NCI-H2107 treated with DMSO at 0.1 percent for 48 hours (cell line): ENCODE measurements around the gene APMAP.
"Not testable (repeated sequence)": the region's sequence is repeated elsewhere in the genome, so short reads cannot be mapped to it uniquely, and the experiment has no call there.

Experiments
- DNase-seq: peaks from one replicate; lab custom pipeline; 2025; ENCODE audit not compliant: unreplicated experiment; lab: John Stamatoyannopoulos, UW

Gene APMAP

GRCh38 chr20:24954151-24954550 lies 38.4 kb downstream of the APMAP start:
- peak; percentile 6 for DNase-seq

- no peak for DNase-seq
These were observed 38.9 kb downstream of the APMAP start for GRCh38 chr20:24953621-24954133.

- no peak for DNase-seq
These were observed 39.4 kb downstream of the APMAP start for GRCh38 chr20:24953209-24953575.

- no peak for DNase-seq
These were observed 40.0 kb downstream of the APMAP start for GRCh38 chr20:24952376-24953208.

GRCh38 chr20:24951536-24952083 lies 40.9 kb downstream of the APMAP start:
- no peak for DNase-seq

- no peak for DNase-seq
These were observed 41.6 kb downstream of the APMAP start for GRCh38 chr20:24950836-24951525.

- DNase-seq: no peak
These were observed 42.3 kb downstream of the APMAP start for GRCh38 chr20:24950128-24950835.

GRCh38 chr20:24949756-24950127 lies 42.8 kb downstream of the APMAP start:
- DNase-seq: no peak

GRCh38 chr20:24948939-24949679 lies 43.4 kb downstream of the APMAP start, which contains the start of gene CST7:
Gene CST7 (plus strand): TSS chr20:24949269. CDS start chr20:24949506, 237 bp downstream.
- DNase-seq: no peak

- not testable (repeated sequence) for DNase-seq
These were observed 44.1 kb downstream of the APMAP start for GRCh38 chr20:24948396-24948938.

- DNase-seq: not testable (repeated sequence)
These were observed 46.2 kb downstream of the APMAP start for GRCh38 chr20:24946376-24946775.

- DNase-seq: no peak
These were observed 48.8 kb downstream of the APMAP start for GRCh38 chr20:24943731-24944130.

GRCh38 chr20:24943196-24943595 lies 49.4 kb downstream of the APMAP start:
- no peak for DNase-seq

GRCh38 chr20:24942679-24943078 lies 49.9 kb downstream of the APMAP start:
- DNase-seq: no peak

GRCh38 chr20:24939036-24939435 lies 53.5 kb downstream of the APMAP start:
- DNase-seq: no peak

GRCh38 chr20:24938498-24938897 lies 54.1 kb downstream of the APMAP start:
- DNase-seq: no peak

- no peak for DNase-seq
These were observed 55.0 kb downstream of the APMAP start for GRCh38 chr20:24937579-24937978.

- no peak for DNase-seq
These were observed 55.8 kb downstream of the APMAP start for GRCh38 chr20:24936526-24937407.
